ENCODE data around the gene PRPF4.

- no peak for TF ChIP-seq GABPA (IDR thresholded peaks at IDR 0.05; ENCODE audit: low read depth)
- TF ChIP-seq CTCF (IDR thresholded peaks at IDR 0.05; ENCODE audit: insufficient read depth, low read length): no peak
- TF ChIP-seq POLR2AphosphoS5 (IDR thresholded peaks at IDR 0.05; ENCODE audit: low read depth): no peak
- TF ChIP-seq REST (IDR thresholded peaks at IDR 0.05; ENCODE audit: insufficient replicate concordance, low read depth): no peak
These were observed 43.8 kb upstream of the PRPF4 start for GRCh38 chr9:113231701-113232100.

All from HL-60 (cell line).